HepG2 (cell line): ENCODE results near the gene RASSF6. TPM values are rescaled to one million over a fixed set of nuclear protein-coding genes. Genes with fewer than 3 reads are reported as not detected.
A peak's percentile ranks its signal among the peaks of the same experiment; 100 is the strongest.

Experiments
- ESRRA ChIP-seq: sonication (generic); formaldehyde crosslinking; IDR thresholded peaks from 2 replicates; pipeline ENCODE4 v1.5.1; 2020; ENCODE audit warnings: mild to moderate bottlenecking, low read depth, missing genetic modification reagents
- IRF2 ChIP-seq: IDR thresholded peaks from 2 replicates; pipeline ENCODE4 v1.6.1; 2018; ENCODE audit warnings: missing genetic modification reagents, missing compliant biosample characterization
- JUNB ChIP-seq: sonication (generic); formaldehyde crosslinking; IDR thresholded peaks from 2 replicates; pipeline ENCODE4 v1.8.0; 2022; ENCODE audit warnings: missing genetic modification reagents, mild to moderate bottlenecking, borderline replicate concordance
- JUND ChIP-seq: sonication (generic); formaldehyde crosslinking; IDR thresholded peaks from 2 replicates; pipeline ENCODE4 v1.8.0; 2022; ENCODE audit warnings: mild to moderate bottlenecking, missing genetic modification reagents
- KMT2B ChIP-seq: IDR thresholded peaks from 2 replicates; pipeline ENCODE4 v1.6.1; 2016; ENCODE audit warnings: missing genetic modification reagents, missing compliant biosample characterization
- SOX6 ChIP-seq, 2 experiments: fragments of 450-650 bp in 1 of 2; sonication (generic) in 1 of 2; formaldehyde crosslinking in 1 of 2; IDR thresholded peaks; 2 replicates each; pipeline versions ENCODE4 v1.4.0 to v1.6.1; 2017 to 2020; ENCODE audit warnings: antibody characterized with exemption in 1 of 2, mild to moderate bottlenecking in 1 of 2, missing genetic modification reagents in 1 of 2
- SP5 ChIP-seq: IDR thresholded peaks from 2 replicates; pipeline ENCODE4 v1.6.1; 2016; ENCODE audit warnings: low read depth, borderline replicate concordance
- SUZ12 ChIP-seq: fragments of 150-350 bp; IDR thresholded peaks from 2 replicates; pipeline ENCODE4 v1.6.1; 2014; ENCODE audit warnings: low read depth, low read length
- ZNF205 ChIP-seq: IDR thresholded peaks from 2 replicates; pipeline ENCODE4 v1.6.1; 2018; ENCODE audit warnings: missing biosample characterization, missing genetic modification reagents
- ZNF296 ChIP-seq: sonication (generic); formaldehyde crosslinking; conservative IDR thresholded peaks from 2 replicates; pipeline ENCODE4 v1.5.0; 2020; ENCODE audit warnings: mild to moderate bottlenecking, missing genetic modification reagents
- ZNF605 ChIP-seq: sonication (generic); formaldehyde crosslinking; IDR thresholded peaks from 2 replicates; pipeline ENCODE4 v1.8.0; 2022; ENCODE audit warnings: mild to moderate bottlenecking, missing genetic modification reagents
- ZNF780A ChIP-seq: sonication (generic); formaldehyde crosslinking; IDR thresholded peaks from 2 replicates; pipeline ENCODE4 v1.8.0; 2022; ENCODE audit warnings: mild to moderate bottlenecking, missing genetic modification reagents, moderate library complexity
- polyA plus RNA-seq, 8 experiments: library from polyadenylated mRNA; depleted of rRNA in 3 of 8; stranded (reverse) in 7 of 8; unstranded in 1 of 8; fragments of >200 nt; fragmentation: Illumina TruSeq in 4 of 8; extraction: Trizol in 4 of 8; gene quantifications; 2 replicates each; pipeline versions ENCODE4 v1.2.1 to v1.2.3, GENCODE V29; 2011 to 2016; ENCODE audit warnings: low read depth in 4 of 8, missing spikeins in 1 of 8, mixed read lengths in 1 of 8; ENCODE audit not compliant: insufficient read depth in 1 of 8
- total RNA-seq, 5 experiments: library from RNA; depleted of rRNA; stranded (reverse); fragments of >200 nt; fragmentation: Illumina TruSeq; extraction: Trizol; gene quantifications; 2 replicates each; pipeline ENCODE4 v1.2.3, GENCODE V29; 2016; ENCODE audit warnings: low read depth in 1 of 5
- TF ChIP-seq, protein P1 (sequence below): sonication (generic); formaldehyde crosslinking; IDR thresholded peaks from 2 replicates; pipeline ENCODE4 v1.4.0; 2020; ENCODE audit warnings: missing genetic modification reagents, borderline replicate concordance
- TF ChIP-seq, protein P2 (sequence below): sonication (generic); formaldehyde crosslinking; IDR thresholded peaks from 2 replicates; pipeline ENCODE4 v1.8.0; 2023; ENCODE audit warnings: mild to moderate bottlenecking, missing genetic modification reagents
- TF ChIP-seq, protein P3 (sequence below): sonication (generic); formaldehyde crosslinking; IDR thresholded peaks from 2 replicates; pipeline ENCODE4 v1.8.0; 2022; ENCODE audit warnings: mild to moderate bottlenecking, missing genetic modification reagents; ENCODE audit not compliant: insufficient replicate concordance
- TF ChIP-seq, protein P4 (sequence below): sonication (generic); formaldehyde crosslinking; IDR thresholded peaks from 2 replicates; pipeline ENCODE4 v1.4.0; 2020; ENCODE audit warnings: missing genetic modification reagents, borderline replicate concordance
- TF ChIP-seq, protein P5 (sequence below): sonication (generic); formaldehyde crosslinking; IDR thresholded peaks from 2 replicates; pipeline ENCODE4 v1.5.0; 2020; ENCODE audit warnings: missing genetic modification reagents
- TF ChIP-seq, protein P6 (sequence below): sonication (generic); formaldehyde crosslinking; IDR thresholded peaks from 2 replicates; pipeline ENCODE4 v1.5.0; 2020; ENCODE audit warnings: missing genetic modification reagents, mild to moderate bottlenecking, borderline replicate concordance

The RASSF6 gene
- total and polyA plus RNA-seq, 2 of the 13 experiments (the other 11 are each of a cell fraction or from before 2014, with no cell fraction given), result 0.03 to 0.11 TPM

DNA sequence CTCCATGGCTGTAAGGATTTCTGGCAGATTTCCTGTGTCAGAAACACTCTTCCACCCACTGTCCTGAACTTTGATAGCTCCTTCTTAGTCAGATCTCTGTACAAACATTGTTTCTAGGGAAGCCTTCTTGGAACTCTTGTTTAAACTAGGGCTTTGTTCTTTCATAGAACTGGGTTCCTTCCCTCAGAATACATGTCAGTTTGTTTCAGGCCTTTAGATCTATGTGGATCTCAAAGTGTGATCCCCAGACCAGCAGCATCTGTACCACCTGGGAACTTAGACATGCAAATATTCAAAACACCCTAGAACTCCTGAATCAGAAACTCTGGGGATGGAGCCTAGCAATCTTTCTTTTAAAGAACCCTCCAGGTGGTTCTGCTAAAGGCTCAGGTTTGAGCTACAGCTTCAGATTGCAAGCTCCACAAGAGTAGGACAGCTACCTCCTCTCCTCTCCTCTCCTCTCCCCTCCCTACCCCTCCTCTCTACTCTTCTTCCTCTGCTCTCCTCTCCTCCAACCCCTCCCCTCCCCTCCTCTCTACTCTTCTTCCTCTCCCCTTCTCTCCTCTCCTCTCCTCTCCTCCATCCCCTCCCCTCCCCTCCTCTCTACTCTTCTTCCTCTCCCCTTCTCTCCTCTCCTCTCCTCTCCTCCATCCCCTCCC lies 12.7 kb downstream of the RASSF6 start (continued):
- TF ChIP-seq, protein P1, sequence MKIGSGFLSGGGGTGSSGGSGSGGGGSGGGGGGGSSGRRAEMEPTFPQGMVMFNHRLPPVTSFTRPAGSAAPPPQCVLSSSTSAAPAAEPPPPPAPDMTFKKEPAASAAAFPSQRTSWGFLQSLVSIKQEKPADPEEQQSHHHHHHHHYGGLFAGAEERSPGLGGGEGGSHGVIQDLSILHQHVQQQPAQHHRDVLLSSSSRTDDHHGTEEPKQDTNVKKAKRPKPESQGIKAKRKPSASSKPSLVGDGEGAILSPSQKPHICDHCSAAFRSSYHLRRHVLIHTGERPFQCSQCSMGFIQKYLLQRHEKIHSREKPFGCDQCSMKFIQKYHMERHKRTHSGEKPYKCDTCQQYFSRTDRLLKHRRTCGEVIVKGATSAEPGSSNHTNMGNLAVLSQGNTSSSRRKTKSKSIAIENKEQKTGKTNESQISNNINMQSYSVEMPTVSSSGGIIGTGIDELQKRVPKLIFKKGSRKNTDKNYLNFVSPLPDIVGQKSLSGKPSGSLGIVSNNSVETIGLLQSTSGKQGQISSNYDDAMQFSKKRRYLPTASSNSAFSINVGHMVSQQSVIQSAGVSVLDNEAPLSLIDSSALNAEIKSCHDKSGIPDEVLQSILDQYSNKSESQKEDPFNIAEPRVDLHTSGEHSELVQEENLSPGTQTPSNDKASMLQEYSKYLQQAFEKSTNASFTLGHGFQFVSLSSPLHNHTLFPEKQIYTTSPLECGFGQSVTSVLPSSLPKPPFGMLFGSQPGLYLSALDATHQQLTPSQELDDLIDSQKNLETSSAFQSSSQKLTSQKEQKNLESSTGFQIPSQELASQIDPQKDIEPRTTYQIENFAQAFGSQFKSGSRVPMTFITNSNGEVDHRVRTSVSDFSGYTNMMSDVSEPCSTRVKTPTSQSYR, result no peak
- TF ChIP-seq ZNF296 (CRISPR knock-in tag) (no peak), JUNB (no peak), KMT2B (no peak), IRF2 (CRISPR knock-in tag) (no peak), ZNF780A (CRISPR knock-in tag) (no peak), SP5 (CRISPR knock-in tag) (no peak), JUND (CRISPR knock-in tag) (no peak), ESRRA (CRISPR knock-in tag) (no peak), ZNF205 (no peak), ZNF605 (CRISPR knock-in tag) (no peak), SUZ12 (no peak), SOX6 (IDR thresholded peaks at IDR 0.05) (no peak), SOX6 (CRISPR knock-in tag; IDR thresholded peaks at IDR 0.05) (0 out of 2 replicates have a peak, but pooled peaks have one; percentile 16)
- TF ChIP-seq, protein P2, sequence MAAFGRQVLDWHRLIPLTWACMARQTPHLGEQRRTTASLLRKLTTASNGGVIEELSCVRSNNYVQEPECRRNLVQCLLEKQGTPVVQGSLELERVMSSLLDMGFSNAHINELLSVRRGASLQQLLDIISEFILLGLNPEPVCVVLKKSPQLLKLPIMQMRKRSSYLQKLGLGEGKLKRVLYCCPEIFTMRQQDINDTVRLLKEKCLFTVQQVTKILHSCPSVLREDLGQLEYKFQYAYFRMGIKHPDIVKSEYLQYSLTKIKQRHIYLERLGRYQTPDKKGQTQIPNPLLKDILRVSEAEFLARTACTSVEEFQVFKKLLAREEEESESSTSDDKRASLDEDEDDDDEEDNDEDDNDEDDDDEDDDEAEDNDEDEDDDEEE (CRISPR knock-in tag), result no peak
- TF ChIP-seq, protein P3, sequence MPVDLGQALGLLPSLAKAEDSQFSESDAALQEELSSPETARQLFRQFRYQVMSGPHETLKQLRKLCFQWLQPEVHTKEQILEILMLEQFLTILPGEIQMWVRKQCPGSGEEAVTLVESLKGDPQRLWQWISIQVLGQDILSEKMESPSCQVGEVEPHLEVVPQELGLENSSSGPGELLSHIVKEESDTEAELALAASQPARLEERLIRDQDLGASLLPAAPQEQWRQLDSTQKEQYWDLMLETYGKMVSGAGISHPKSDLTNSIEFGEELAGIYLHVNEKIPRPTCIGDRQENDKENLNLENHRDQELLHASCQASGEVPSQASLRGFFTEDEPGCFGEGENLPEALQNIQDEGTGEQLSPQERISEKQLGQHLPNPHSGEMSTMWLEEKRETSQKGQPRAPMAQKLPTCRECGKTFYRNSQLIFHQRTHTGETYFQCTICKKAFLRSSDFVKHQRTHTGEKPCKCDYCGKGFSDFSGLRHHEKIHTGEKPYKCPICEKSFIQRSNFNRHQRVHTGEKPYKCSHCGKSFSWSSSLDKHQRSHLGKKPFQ (CRISPR knock-in tag), result no peak
- TF ChIP-seq, protein P4, sequence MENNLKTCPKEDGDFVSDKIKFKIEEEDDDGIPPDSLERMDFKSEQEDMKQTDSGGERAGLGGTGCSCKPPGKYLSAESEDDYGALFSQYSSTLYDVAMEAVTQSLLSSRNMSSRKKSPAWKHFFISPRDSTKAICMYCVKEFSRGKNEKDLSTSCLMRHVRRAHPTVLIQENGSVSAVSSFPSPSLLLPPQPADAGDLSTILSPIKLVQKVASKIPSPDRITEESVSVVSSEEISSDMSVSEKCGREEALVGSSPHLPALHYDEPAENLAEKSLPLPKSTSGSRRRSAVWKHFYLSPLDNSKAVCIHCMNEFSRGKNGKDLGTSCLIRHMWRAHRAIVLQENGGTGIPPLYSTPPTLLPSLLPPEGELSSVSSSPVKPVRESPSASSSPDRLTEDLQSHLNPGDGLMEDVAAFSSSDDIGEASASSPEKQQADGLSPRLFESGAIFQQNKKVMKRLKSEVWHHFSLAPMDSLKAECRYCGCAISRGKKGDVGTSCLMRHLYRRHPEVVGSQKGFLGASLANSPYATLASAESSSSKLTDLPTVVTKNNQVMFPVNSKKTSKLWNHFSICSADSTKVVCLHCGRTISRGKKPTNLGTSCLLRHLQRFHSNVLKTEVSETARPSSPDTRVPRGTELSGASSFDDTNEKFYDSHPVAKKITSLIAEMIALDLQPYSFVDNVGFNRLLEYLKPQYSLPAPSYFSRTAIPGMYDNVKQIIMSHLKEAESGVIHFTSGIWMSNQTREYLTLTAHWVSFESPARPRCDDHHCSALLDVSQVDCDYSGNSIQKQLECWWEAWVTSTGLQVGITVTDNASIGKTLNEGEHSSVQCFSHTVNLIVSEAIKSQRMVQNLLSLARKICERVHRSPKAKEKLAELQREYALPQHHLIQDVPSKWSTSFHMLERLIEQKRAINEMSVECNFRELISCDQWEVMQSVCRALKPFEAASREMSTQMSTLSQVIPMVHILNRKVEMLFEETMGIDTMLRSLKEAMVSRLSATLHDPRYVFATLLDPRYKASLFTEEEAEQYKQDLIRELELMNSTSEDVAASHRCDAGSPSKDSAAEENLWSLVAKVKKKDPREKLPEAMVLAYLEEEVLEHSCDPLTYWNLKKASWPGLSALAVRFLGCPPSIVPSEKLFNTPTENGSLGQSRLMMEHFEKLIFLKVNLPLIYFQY (CRISPR knock-in tag), result no peak
- TF ChIP-seq, protein P5, sequence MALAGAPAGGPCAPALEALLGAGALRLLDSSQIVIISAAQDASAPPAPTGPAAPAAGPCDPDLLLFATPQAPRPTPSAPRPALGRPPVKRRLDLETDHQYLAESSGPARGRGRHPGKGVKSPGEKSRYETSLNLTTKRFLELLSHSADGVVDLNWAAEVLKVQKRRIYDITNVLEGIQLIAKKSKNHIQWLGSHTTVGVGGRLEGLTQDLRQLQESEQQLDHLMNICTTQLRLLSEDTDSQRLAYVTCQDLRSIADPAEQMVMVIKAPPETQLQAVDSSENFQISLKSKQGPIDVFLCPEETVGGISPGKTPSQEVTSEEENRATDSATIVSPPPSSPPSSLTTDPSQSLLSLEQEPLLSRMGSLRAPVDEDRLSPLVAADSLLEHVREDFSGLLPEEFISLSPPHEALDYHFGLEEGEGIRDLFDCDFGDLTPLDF (CRISPR knock-in tag), result no peak
- TF ChIP-seq, protein P6, sequence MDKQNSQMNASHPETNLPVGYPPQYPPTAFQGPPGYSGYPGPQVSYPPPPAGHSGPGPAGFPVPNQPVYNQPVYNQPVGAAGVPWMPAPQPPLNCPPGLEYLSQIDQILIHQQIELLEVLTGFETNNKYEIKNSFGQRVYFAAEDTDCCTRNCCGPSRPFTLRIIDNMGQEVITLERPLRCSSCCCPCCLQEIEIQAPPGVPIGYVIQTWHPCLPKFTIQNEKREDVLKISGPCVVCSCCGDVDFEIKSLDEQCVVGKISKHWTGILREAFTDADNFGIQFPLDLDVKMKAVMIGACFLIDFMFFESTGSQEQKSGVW (CRISPR knock-in tag), result no peak
